T-helper 17 cell (primary cell): Measurements from ENCODE around the gene PPARG. TPM values are rescaled to one million over a fixed set of nuclear protein-coding genes. Genes with fewer than 3 reads are reported as not detected.

ENCODE experiments used
- ATAC-seq: fragments of 150-1000 bp; cut with Tn5 transposase; 2 replicates; pipeline ENCODE4 v1.10.0; 2021; ENCODE audit warnings: mild to moderate bottlenecking, moderate library complexity
- DNase-seq, 3 donors: peaks; one replicate each; pipeline versions ENCODE4 v3.0.0 to v3.0.0-alpha.2; 2020 to 2021
- H3K9me3 ChIP-seq: one replicate; pipeline ENCODE4 v1.7.0; 2013; ENCODE audit warnings: low read length, mild to moderate bottlenecking; ENCODE audit not compliant: control insufficient read depth, poor library complexity, severe bottlenecking
- H3K27ac Mint-ChIP-seq: one replicate; pipeline ENCODE4 v1.8.0; 2022; ENCODE audit warnings: mild to moderate bottlenecking, moderate library complexity, mixed read lengths
- H3K27me3 Mint-ChIP-seq: one replicate; pipeline ENCODE4 v1.8.0; 2022; ENCODE audit warnings: mixed read lengths
- H3K36me3 Mint-ChIP-seq: one replicate; pipeline ENCODE4 v1.8.0; 2022; ENCODE audit warnings: low read depth, mixed read lengths
- H3K4me1 Mint-ChIP-seq: one replicate; pipeline ENCODE4 v1.8.0; 2022; ENCODE audit warnings: mild to moderate bottlenecking, mixed read lengths
- H3K4me3 Mint-ChIP-seq: one replicate; pipeline ENCODE4 v1.8.0; 2022; ENCODE audit warnings: mild to moderate bottlenecking, moderate library complexity, mixed read lengths
- total RNA-seq, 4 donors: library from RNA in 2 of 4; stranded (reverse) in 2 of 4; gene quantifications; one replicate each; pipeline ENCODE4 v1.2.3 and lab custom pipeline; 2022 to 2026

PPARG gene
- total RNA-seq, 2 donors from 2014 or later = 1.1 to 1.2 TPM

GRCh38 chr3:12409684-12410596 is 121.1 kb downstream of the PPARG start:
- no peaks in the 10 kb centered on the region for H3K36me3 Mint-ChIP-seq
- H3K4me1 Mint-ChIP-seq = peaks cover 2% of the 10 kb centered on the region
- DNase-seq = no peak
- ATAC-seq = no peak
- H3K27ac Mint-ChIP-seq = no peak overlapping the region
- H3K9me3 ChIP-seq = no peaks in the 10 kb centered on the region
- H3K4me3 Mint-ChIP-seq = no peak overlapping the region
- no peaks in the 10 kb centered on the region for H3K27me3 Mint-ChIP-seq

GRCh38 chr3:12413721-12414255 is 124.9 kb downstream of the PPARG start:
- ATAC-seq (no peak), DNase-seq (no peak)
- Mint-ChIP-seq H3K27ac (no peak overlapping the region), H3K36me3 (no peaks in the 10 kb centered on the region), H3K4me3 (no peak overlapping the region), H3K4me1 (no peaks in the 10 kb centered on the region), H3K27me3 (no peaks in the 10 kb centered on the region)
- H3K9me3 ChIP-seq = no peaks in the 10 kb centered on the region

DNA sequence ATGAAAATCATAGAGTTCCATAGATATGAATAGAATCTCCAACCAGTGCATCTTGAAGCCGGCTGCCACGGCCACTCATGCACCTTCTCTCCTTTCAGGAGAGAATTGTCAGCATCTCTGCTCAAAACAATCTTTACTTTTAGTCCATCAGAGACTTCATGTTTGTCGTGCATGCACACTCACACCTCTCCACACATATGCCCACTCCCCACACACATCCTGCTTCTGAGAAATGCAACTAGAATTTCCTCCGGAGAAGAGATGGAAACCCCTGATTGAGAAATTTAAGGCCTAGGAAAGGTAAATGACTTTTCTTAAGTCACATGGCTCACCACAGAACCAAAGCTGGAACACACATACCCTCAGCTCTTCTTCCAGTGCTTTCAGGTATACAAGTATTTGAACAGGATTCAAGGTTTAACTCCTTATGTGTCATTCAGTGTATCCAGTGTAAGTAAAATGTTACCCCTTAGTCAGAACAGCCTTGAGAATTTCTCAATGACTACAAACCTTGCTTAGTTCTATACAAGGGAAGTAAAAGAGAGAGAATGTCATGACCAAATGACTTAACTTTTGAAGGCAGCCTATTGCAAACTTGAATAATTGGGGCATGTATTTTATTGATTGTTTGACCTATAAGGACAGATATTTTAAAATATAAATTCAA is 126.3 kb downstream of the PPARG start:
- no peak for ATAC-seq

GRCh38 chr3:12416731-12417130 is 127.9 kb downstream of the PPARG start:
- no peaks in the 10 kb centered on the region for H3K9me3 ChIP-seq
- Mint-ChIP-seq H3K27me3 (no peaks in the 10 kb centered on the region), H3K4me1 (peaks cover 2% of the 10 kb centered on the region), H3K27ac (no peak overlapping the region), H3K4me3 (no peak overlapping the region), H3K36me3 (no peaks in the 10 kb centered on the region)
- ATAC-seq (no peak), DNase-seq (no peak)

More for the DNA sequence above, 126.3 kb downstream of the PPARG start:
- no peak overlapping the region for H3K4me3 Mint-ChIP-seq
- H3K36me3 Mint-ChIP-seq = no peaks in the 10 kb centered on the region
- no peak overlapping the region for H3K27ac Mint-ChIP-seq
- no peaks in the 10 kb centered on the region for H3K27me3 Mint-ChIP-seq
- no peaks in the 10 kb centered on the region for H3K9me3 ChIP-seq
- no peaks in the 10 kb centered on the region for H3K4me1 Mint-ChIP-seq
- DNase-seq = no peak

- H3K36me3 Mint-ChIP-seq = no peaks in the 10 kb centered on the region
- H3K4me1 Mint-ChIP-seq = peaks cover 4% of the 10 kb centered on the region
- H3K9me3 ChIP-seq = no peaks in the 10 kb centered on the region
- no peak overlapping the region for H3K4me3 Mint-ChIP-seq
- DNase-seq (no peak), ATAC-seq (peak; percentile 25)
- H3K27ac Mint-ChIP-seq = no peak overlapping the region
- H3K27me3 Mint-ChIP-seq = peaks cover 15% of the 10 kb centered on the region
These were observed 131.5 kb downstream of the PPARG start for GRCh38 chr3:12420393-12420792.

DNA sequence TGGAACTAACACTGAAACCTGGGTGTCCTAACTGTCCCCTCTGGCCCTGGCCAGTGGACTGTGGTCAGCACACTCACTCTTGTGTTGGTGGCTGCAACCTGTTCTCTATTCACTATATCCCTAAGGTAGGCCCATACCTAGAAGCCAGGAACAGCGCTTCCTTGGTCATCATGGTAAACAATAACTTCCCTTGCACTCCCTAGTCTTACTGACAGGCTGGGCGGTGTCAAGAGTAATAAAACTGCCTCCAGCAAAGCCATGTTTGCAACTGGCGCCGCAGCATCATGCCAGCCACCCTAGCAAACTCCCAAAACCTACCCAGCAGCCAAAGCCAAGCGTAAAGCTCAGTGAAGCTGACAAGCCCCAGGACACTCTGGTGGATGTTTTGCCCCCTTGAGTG is 132.3 kb downstream of the PPARG start:
- no peaks in the 10 kb centered on the region for H3K9me3 ChIP-seq
- Mint-ChIP-seq H3K4me3 (no peak overlapping the region), H3K27me3 (peaks cover 15% of the 10 kb centered on the region), H3K4me1 (peaks cover 7% of the 10 kb centered on the region), H3K27ac (no peak overlapping the region), H3K36me3 (no peaks in the 10 kb centered on the region)
- ATAC-seq (no peak), DNase-seq (no peak)

DNA sequence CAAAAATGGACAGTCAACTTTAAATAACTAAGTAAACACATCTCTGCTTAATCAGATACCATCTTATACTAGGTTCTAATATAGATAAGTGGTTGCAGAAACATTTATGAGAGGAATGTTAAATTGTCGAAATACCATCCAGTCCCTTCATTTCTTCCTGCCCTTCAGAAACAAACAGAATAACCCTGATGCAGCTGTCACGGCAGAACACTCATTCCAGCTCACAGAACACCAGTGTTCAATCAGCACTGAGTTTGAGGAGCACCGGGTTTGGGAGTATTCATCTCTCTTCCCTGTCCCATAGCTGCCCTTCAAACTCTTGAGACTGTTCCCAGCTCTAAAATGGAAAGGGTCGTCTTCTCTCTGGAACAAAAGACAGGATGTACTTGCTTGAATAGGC is 134.3 kb downstream of the PPARG start:
- no peaks in the 10 kb centered on the region for H3K36me3 Mint-ChIP-seq
- peaks cover 7% of the 10 kb centered on the region for H3K4me1 Mint-ChIP-seq
- peaks cover 27% of the 10 kb centered on the region for H3K27me3 Mint-ChIP-seq
- DNase-seq (no peak), ATAC-seq (no peak)
- H3K9me3 ChIP-seq = no peaks in the 10 kb centered on the region
- H3K27ac Mint-ChIP-seq = no peak overlapping the region
- no peak overlapping the region for H3K4me3 Mint-ChIP-seq

GRCh38 chr3:12423918-12424630 is 135.2 kb downstream of the PPARG start:
- DNase-seq (no peak), ATAC-seq (no peak)
- Mint-ChIP-seq H3K27ac (no peak overlapping the region), H3K4me3 (no peak overlapping the region), H3K4me1 (peaks cover 7% of the 10 kb centered on the region), H3K36me3 (peaks cover 2% of the 10 kb centered on the region), H3K27me3 (peaks cover 30% of the 10 kb centered on the region)
- no peaks in the 10 kb centered on the region for H3K9me3 ChIP-seq

DNA sequence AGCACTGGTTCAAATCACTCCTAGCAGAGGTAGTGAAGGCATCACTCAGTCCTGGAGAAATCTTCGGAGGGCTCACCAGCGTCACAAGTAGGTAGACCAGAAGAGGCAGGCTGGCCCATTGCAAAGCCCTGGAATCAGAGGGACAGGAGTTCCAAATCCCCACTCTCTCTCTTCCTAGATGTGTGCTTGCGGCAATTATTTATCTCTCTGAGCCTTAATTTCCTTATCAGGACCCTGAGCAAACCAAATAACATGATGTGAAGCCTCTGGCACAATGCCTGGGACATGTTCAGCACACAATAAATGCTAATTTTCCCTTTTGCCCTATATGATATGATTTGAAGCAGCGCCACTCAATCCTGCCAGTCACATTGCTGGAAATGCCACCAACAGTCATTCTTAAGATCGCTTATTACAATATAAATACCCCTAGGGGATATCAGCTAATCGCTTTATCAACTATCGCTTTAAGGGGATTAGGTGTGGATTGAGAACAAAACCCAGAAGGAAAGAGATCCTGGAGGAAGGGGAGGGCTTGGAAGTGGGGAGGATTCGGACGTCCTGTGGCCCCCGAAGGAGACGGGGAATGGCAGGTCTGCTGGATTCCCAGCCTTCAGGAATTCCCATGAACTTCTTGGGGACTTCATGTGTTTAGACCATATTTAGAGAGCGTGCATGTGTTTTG is 135.9 kb downstream of the PPARG start:
- ATAC-seq = no peak
- peak overlapping the region; percentile 16 for H3K27ac Mint-ChIP-seq

DNA sequence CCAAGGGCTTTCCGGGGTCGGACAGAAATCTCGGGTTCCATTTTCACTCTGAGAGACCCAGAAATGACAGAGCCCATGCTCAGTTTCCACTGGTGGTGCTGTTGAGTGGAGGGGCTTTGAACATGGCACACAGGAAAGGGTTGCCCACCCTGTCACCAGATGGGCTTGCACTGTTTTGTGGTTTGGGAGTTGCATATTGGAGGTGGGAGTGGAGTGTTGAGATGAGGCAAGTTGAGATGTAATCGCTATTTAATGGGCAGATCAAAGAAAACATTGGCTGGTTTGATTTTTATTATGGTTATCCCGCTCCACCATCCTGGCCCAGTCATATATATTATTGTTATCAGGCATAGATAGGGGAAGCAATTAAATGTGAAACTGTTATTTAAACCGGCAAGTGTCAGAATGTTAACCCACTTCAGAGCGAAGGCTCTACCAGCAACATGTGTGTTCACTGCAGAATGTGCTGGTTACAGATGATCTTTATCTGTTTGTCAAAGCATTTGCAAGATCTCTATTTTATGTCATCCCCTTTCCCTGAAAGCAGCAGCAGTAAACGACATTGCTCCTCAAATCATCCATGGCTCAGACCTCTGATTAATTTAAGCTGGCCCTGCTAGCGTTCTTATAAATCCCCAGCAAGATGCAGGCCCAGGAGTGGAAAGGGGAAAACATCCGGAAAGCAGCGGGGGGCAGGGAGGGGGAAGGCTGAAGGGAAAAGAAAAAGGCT is 137.1 kb downstream of the PPARG start:
- H3K36me3 Mint-ChIP-seq = peaks cover 2% of the 10 kb centered on the region
- H3K27ac Mint-ChIP-seq = peak overlapping the region; percentile 16
- no peaks in the 10 kb centered on the region for H3K9me3 ChIP-seq
- DNase-seq (no peak), ATAC-seq (no peak)
- peaks cover 30% of the 10 kb centered on the region for H3K27me3 Mint-ChIP-seq
- peaks cover 5% of the 10 kb centered on the region for H3K4me1 Mint-ChIP-seq
- H3K4me3 Mint-ChIP-seq = peak overlapping the region; percentile 50

More for the DNA sequence above, 135.9 kb downstream of the PPARG start:
- Mint-ChIP-seq H3K36me3 (peaks cover 2% of the 10 kb centered on the region), H3K4me3 (no peak overlapping the region), H3K4me1 (peaks cover 7% of the 10 kb centered on the region), H3K27me3 (peaks cover 30% of the 10 kb centered on the region)
- no peaks in the 10 kb centered on the region for H3K9me3 ChIP-seq
- no peak for DNase-seq

DNA sequence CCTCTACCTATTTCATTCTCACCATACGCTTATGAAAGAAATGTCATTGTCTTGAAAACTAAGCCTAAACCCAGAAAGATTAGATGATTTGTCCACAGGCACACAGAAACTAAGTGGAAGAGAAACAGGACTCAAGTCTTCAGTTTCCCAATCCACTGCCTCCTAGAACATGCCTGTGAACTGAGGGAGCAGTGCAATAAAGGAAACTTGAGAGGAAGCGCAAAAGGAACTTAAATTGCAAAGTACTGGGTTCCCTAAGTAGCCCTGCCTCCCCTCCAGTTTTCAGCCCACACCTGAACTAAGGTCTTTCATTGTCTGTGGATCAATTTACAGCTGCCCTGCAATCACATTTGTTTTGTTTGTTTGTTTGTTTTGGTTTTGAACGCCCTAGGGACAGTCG is 138.7 kb downstream of the PPARG start:
- peaks cover 5% of the 10 kb centered on the region for H3K4me1 Mint-ChIP-seq
- H3K36me3 Mint-ChIP-seq = peaks cover 2% of the 10 kb centered on the region
- H3K27me3 Mint-ChIP-seq = peaks cover 30% of the 10 kb centered on the region
- H3K9me3 ChIP-seq = no peaks in the 10 kb centered on the region
- H3K4me3 Mint-ChIP-seq = no peak overlapping the region
- no peak for ATAC-seq
- no peak for DNase-seq
- no peak overlapping the region for H3K27ac Mint-ChIP-seq

DNA sequence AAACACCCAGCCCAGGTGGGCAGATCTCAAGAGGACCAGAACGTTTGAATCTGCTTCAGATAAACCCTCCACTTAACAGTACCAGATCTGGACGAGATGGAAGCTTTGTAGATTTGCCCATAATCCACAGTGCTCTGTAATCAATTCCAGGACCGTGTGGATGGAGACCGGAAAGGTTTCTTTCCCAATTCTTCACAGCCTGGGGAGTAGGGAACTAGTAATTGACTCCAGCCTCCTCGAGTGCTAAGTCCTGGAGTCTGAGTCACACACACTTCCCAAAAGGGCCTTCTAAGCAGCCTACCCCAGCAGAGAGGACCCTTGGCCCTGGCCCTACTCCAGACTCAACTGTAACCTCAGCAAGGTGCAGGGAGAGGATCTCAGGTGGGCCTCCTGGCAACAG is 139.3 kb downstream of the PPARG start:
- Mint-ChIP-seq H3K4me3 (no peak overlapping the region), H3K27ac (no peak overlapping the region), H3K4me1 (peaks cover 5% of the 10 kb centered on the region), H3K36me3 (peaks cover 2% of the 10 kb centered on the region), H3K27me3 (peaks cover 30% of the 10 kb centered on the region)
- ATAC-seq (no peak), DNase-seq (no peak)
- no peaks in the 10 kb centered on the region for H3K9me3 ChIP-seq
